SH-SY5Y (cell line): Measurements from ENCODE around the gene SPOP.

ENCODE experiments used
- GATA2 ChIP-seq: IDR thresholded peaks from 2 replicates; pipeline ENCODE4 v1.6.1; 2011; ENCODE audit warnings: mild to moderate bottlenecking, low read depth, low read length
- GATA3 ChIP-seq: IDR thresholded peaks from 2 replicates; pipeline ENCODE4 v1.6.1; 2011; ENCODE audit warnings: low read depth, mild to moderate bottlenecking, low read length, moderate library complexity

Gene SPOP

GRCh38 chr17:49572806-49573420, 105.0 kb downstream of the SPOP start:
- TF ChIP-seq GATA2: no peak
- no peak for TF ChIP-seq GATA3

- no peak for TF ChIP-seq GATA3
- TF ChIP-seq GATA2: no peak
Measured at GRCh38 chr17:49572226-49572625, 105.7 kb downstream of the SPOP start.

- no peak for TF ChIP-seq GATA2
- no peak for TF ChIP-seq GATA3
Measured at GRCh38 chr17:49571764-49572163, 106.1 kb downstream of the SPOP start.

- TF ChIP-seq GATA2 (no peak), GATA3 (no peak)
Measured at GRCh38 chr17:49571283-49571682, 106.6 kb downstream of the SPOP start.

- TF ChIP-seq GATA2 (no peak), GATA3 (no peak)
Measured at GRCh38 chr17:49570540-49571242, 107.2 kb downstream of the SPOP start.

GRCh38 chr17:49567871-49568694, 109.8 kb downstream of the SPOP start:
- no peak for TF ChIP-seq GATA3
- TF ChIP-seq GATA2: 0 out of 2 replicates have a peak, but pooled peaks have one; percentile 29

GRCh38 chr17:49567104-49567521, 110.8 kb downstream of the SPOP start:
- TF ChIP-seq GATA3 (no peak), GATA2 (no peak)

- TF ChIP-seq GATA2 (no peak), GATA3 (no peak)
Measured at GRCh38 chr17:49566668-49567071, 111.2 kb downstream of the SPOP start.

- no peak for TF ChIP-seq GATA3
- no peak for TF ChIP-seq GATA2
Measured at GRCh38 chr17:49565948-49566491, 111.9 kb downstream of the SPOP start.

- no peak for TF ChIP-seq GATA3
- no peak for TF ChIP-seq GATA2
Measured at GRCh38 chr17:49564638-49565037, 113.3 kb downstream of the SPOP start.

- TF ChIP-seq GATA3: no peak
- peak; percentile 60 for TF ChIP-seq GATA2
Measured at GRCh38 chr17:49557312-49558024, 120.4 kb downstream of the SPOP start.

- no peak for TF ChIP-seq GATA3
- no peak for TF ChIP-seq GATA2
Measured at GRCh38 chr17:49556223-49556943, 121.5 kb downstream of the SPOP start.
